ENCODE results near the gene TBC1D17.

Gene TBC1D17

GRCh38 chr19:49848938-49849337 lies 28.6 kb upstream of the TBC1D17 start:
- no peak for DNase-seq (ENCODE audit: low read depth)

- DNase-seq (ENCODE audit: low read depth): no peak
Measured at GRCh38 chr19:49849433-49850220, 27.9 kb upstream of the TBC1D17 start.

- no peak for DNase-seq (ENCODE audit: low read depth)
Measured at GRCh38 chr19:49850221-49850486, 27.3 kb upstream of the TBC1D17 start.

GRCh38 chr19:49850487-49851342 lies 26.8 kb upstream of the TBC1D17 start, which contains the start of gene PTOV1:
Gene PTOV1 (plus strand): TSS chr19:49851159.
- peak; percentile 79 for DNase-seq (ENCODE audit: low read depth)

- no peak for DNase-seq (ENCODE audit: low read depth)
Measured at GRCh38 chr19:49851456-49852259, 25.8 kb upstream of the TBC1D17 start.

GRCh38 chr19:49852631-49853126 lies 24.8 kb upstream of the TBC1D17 start:
- DNase-seq (ENCODE audit: low read depth): no peak

- no peak for DNase-seq (ENCODE audit: low read depth)
Measured at GRCh38 chr19:49853852-49854377, 23.6 kb upstream of the TBC1D17 start.

- no peak for DNase-seq (ENCODE audit: low read depth)
Measured at GRCh38 chr19:49854378-49855263, 22.9 kb upstream of the TBC1D17 start.

- DNase-seq (ENCODE audit: low read depth): no peak
Measured at GRCh38 chr19:49855277-49855675, 22.2 kb upstream of the TBC1D17 start.

GRCh38 chr19:49855676-49856573 lies 21.6 kb upstream of the TBC1D17 start:
- DNase-seq (ENCODE audit: low read depth): no peak

- DNase-seq (ENCODE audit: low read depth): no peak
Measured at GRCh38 chr19:49856574-49857021, 20.9 kb upstream of the TBC1D17 start.

- no peak for DNase-seq (ENCODE audit: low read depth)
Measured at GRCh38 chr19:49857061-49857837, 20.3 kb upstream of the TBC1D17 start.

- DNase-seq (ENCODE audit: low read depth): no peak
Measured at GRCh38 chr19:49857838-49858087, 19.7 kb upstream of the TBC1D17 start.

- no peak for DNase-seq (ENCODE audit: low read depth)
Measured at GRCh38 chr19:49858088-49858985, 19.2 kb upstream of the TBC1D17 start.

- DNase-seq (ENCODE audit: low read depth): no peak
Measured at GRCh38 chr19:49859682-49860335, 17.7 kb upstream of the TBC1D17 start.

GRCh38 chr19:49860336-49861102 lies 17.0 kb upstream of the TBC1D17 start:
- DNase-seq (ENCODE audit: low read depth): no peak

GRCh38 chr19:49861107-49861506 lies 16.4 kb upstream of the TBC1D17 start:
- no peak for DNase-seq (ENCODE audit: low read depth)

All from stimulated activated CD8-positive, alpha-beta memory T cell treated with anti-CD3 and anti-CD28 coated beads, Interleukin-4, amount 100 ng/mL, for 24 hours (primary cell).